OCI-LY1 (cell line): ENCODE results near the gene SLC25A34.

ENCODE experiments used
- EZH2 ChIP-seq: fragments of 200-600 bp; sonication (generic), shearing (Covaris generic); IDR thresholded peaks from 2 replicates; pipeline ENCODE4 v1.8.0; 2017; ENCODE audit warnings: borderline replicate concordance, mixed run types, mild to moderate bottlenecking, antibody characterized with exemption, low read length, moderate library complexity, mixed read lengths
- TF ChIP-seq, protein P1 (sequence below): fragments of 200-600 bp; sonication (generic), shearing (Covaris generic); IDR thresholded peaks from 2 replicates; pipeline ENCODE4 v1.5.1; 2017; ENCODE audit warnings: mild to moderate bottlenecking, antibody characterized with exemption, low read length, moderate library complexity, mixed read lengths

DNA sequence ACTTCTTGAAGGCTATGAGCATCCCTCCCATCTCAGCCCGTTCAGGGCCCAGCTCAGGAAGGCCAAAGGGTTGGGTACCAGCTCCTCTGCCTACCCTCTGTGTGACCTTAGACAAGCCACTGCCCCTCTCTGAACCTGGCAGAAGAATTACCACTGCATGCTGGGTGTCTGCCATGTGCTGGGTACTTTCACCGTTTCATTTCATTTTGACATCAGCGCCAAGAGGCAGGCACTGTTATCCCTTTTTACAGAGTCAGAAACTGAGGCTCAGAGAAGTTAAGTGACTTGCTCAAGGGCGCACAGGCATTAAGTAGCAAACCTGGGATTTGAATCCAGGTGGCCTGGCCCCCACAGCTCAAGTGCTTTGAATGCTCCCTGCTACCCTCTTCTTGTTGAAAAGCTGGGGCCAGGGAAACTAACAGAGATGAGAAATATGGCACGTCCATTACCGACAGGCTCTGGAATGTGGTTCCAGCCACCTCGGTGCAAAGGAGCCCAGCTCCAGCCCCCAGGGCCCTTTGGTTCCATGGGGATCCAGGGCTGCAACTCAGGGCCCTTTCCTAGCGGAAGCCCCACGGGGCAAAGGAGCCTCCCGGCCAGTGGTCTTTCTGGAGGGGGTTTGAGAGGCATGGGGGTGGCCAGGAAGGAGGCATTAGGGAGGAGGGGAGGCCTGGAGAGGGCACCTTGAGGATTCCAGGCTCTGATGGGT, 12.8 kb downstream of the SLC25A34 start:
- TF ChIP-seq, protein P1, sequence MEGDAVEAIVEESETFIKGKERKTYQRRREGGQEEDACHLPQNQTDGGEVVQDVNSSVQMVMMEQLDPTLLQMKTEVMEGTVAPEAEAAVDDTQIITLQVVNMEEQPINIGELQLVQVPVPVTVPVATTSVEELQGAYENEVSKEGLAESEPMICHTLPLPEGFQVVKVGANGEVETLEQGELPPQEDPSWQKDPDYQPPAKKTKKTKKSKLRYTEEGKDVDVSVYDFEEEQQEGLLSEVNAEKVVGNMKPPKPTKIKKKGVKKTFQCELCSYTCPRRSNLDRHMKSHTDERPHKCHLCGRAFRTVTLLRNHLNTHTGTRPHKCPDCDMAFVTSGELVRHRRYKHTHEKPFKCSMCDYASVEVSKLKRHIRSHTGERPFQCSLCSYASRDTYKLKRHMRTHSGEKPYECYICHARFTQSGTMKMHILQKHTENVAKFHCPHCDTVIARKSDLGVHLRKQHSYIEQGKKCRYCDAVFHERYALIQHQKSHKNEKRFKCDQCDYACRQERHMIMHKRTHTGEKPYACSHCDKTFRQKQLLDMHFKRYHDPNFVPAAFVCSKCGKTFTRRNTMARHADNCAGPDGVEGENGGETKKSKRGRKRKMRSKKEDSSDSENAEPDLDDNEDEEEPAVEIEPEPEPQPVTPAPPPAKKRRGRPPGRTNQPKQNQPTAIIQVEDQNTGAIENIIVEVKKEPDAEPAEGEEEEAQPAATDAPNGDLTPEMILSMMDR, result no peak
- no peak for TF ChIP-seq EZH2
